Vagina (tissue), 2 donors: Measurements from ENCODE around the gene STRIT1. TPM values are rescaled to one million over a fixed set of nuclear protein-coding genes. Genes with fewer than 3 reads are reported as not detected.

Source experiments
- DNase-seq, 2 donors: peaks; one replicate each; pipeline ENCODE4 v3.0.0-alpha.2; 2017; ENCODE audit errors: extremely low spot score in 2 of 2
- H3K27ac ChIP-seq: fragments of 200-600 bp; sonication (generic); one replicate; pipeline ENCODE4 v1.5.1; 2019
- H3K27me3 ChIP-seq: fragments of 200-600 bp; sonication (generic); one replicate; pipeline ENCODE4 v1.5.1; 2019
- H3K36me3 ChIP-seq, 2 donors: fragments of 200-600 bp; sonication (generic); one replicate each; pipeline ENCODE4 v1.5.1; 2017 to 2019
- H3K4me1 ChIP-seq: fragments of 200-600 bp; sonication (generic); one replicate; pipeline ENCODE4 v1.5.1; 2019
- H3K4me3 ChIP-seq, 2 donors: fragments of 200-600 bp; sonication (generic); 1 replicate in 1 of 2; 2 replicates in 1 of 2; pipeline ENCODE4 v1.5.1; 2016 to 2019
- H3K9me3 ChIP-seq: fragments of 200-600 bp; sonication (generic); one replicate; pipeline ENCODE4 v1.5.1; 2019
- CTCF ChIP-seq, 3 experiments: fragments of 450-650 bp in 2 of 3; fragments of 200-600 bp in 1 of 3; sonication (generic) in 1 of 3; IDR thresholded peaks; one replicate each; pipeline ENCODE4 v1.5.1; 2017 to 2019; ENCODE audit warnings: antibody characterized with exemption in 3 of 3, mild to moderate bottlenecking in 2 of 3, moderate library complexity in 2 of 3
- POLR2A ChIP-seq, 2 donors: fragments of 450-650 bp; IDR thresholded peaks; one replicate each; pipeline ENCODE4 v1.6.1; 2017; ENCODE audit warnings: antibody characterized with exemption in 2 of 2, mild to moderate bottlenecking in 2 of 2, moderate library complexity in 2 of 2
- POLR2AphosphoS5 ChIP-seq, 2 donors: sonication (generic); formaldehyde crosslinking; IDR thresholded peaks; one replicate each; pipeline ENCODE4 v1.9.0; 2017; ENCODE audit warnings: antibody characterized with exemption in 2 of 2, mild to moderate bottlenecking in 2 of 2, low read depth in 1 of 2; ENCODE audit not compliant: insufficient read depth in 1 of 2
- intact Hi-C: fragments of 100-400 bp; cut with DNase I; formaldehyde crosslinking; loops from one replicate; pipeline ENCODE4 v1.15.1; 2023
- total RNA-seq: library from RNA; depleted of rRNA; stranded (reverse); fragments of >200 nt; gene quantifications from one replicate; pipeline ENCODE4 v1.2.3, GENCODE V29; 2016

STRIT1 gene
- not detected for total RNA-seq

GRCh38 chr3:155293516-155293915 lies at the start of gene STRIT1:
Gene STRIT1 (minus strand): TSS chr3:155293683.
- Histone ChIP-seq H3K4me3 (no peak within 1 kb of the TSS), H3K27ac (no peak within 1 kb of the TSS), H3K36me3 (no peaks in the 10 kb centered on the region), H3K27me3 (no peaks in the 10 kb centered on the region), H3K9me3 (no peaks in the 10 kb centered on the region), H3K4me1 (no peaks in the 10 kb centered on the region)
- intact Hi-C loops: no loop called here
- TF ChIP-seq CTCF (IDR thresholded peaks at IDR 0.05) (no peak), POLR2A (IDR thresholded peaks at IDR 0.05) (no peak), POLR2AphosphoS5 (IDR thresholded peaks at IDR 0.05; ENCODE audit: insufficient read depth in 1 of 2, low read depth in 1 of 2) (no peak)
- no peak for DNase-seq

- no peak for DNase-seq
- H3K4me3 ChIP-seq: no peak overlapping the region
- no peaks in the 10 kb centered on the region for H3K36me3 ChIP-seq
- H3K27ac ChIP-seq: no peak overlapping the region
- H3K9me3 ChIP-seq: no peaks in the 10 kb centered on the region
- H3K27me3 ChIP-seq: no peaks in the 10 kb centered on the region
- no peaks in the 10 kb centered on the region for H3K4me1 ChIP-seq
- intact Hi-C loops: no loop called here
- TF ChIP-seq POLR2AphosphoS5 (IDR thresholded peaks at IDR 0.05; ENCODE audit: insufficient read depth in 1 of 2, low read depth in 1 of 2) (no peak), POLR2A (IDR thresholded peaks at IDR 0.05) (no peak), CTCF (IDR thresholded peaks at IDR 0.05) (no peak)
Observed at GRCh38 chr3:155342344-155342743, 48.9 kb upstream of the STRIT1 start.

- Histone ChIP-seq H3K27ac (no peak overlapping the region), H3K4me3 (no peak overlapping the region), H3K9me3 (no peaks in the 10 kb centered on the region), H3K27me3 (no peaks in the 10 kb centered on the region), H3K4me1 (no peaks in the 10 kb centered on the region), H3K36me3 (no peaks in the 10 kb centered on the region)
- TF ChIP-seq POLR2A (IDR thresholded peaks at IDR 0.05) (no peak), POLR2AphosphoS5 (IDR thresholded peaks at IDR 0.05; ENCODE audit: insufficient read depth in 1 of 2, low read depth in 1 of 2) (no peak), CTCF (IDR thresholded peaks at IDR 0.05) (no peak)
- DNase-seq: no peak
- intact Hi-C loops: no loop called here
Observed at GRCh38 chr3:155339052-155339451, 45.6 kb upstream of the STRIT1 start.

GRCh38 chr3:155335724-155336354 lies 42.4 kb upstream of the STRIT1 start:
- H3K4me1 ChIP-seq: no peaks in the 10 kb centered on the region
- intact Hi-C loops: no loop called here
- H3K36me3 ChIP-seq: no peaks in the 10 kb centered on the region
- no peaks in the 10 kb centered on the region for H3K9me3 ChIP-seq
- H3K4me3 ChIP-seq: no peak overlapping the region
- no peak for DNase-seq
- TF ChIP-seq POLR2A (IDR thresholded peaks at IDR 0.05): no peak
- TF ChIP-seq POLR2AphosphoS5 (IDR thresholded peaks at IDR 0.05; ENCODE audit: insufficient read depth in 1 of 2, low read depth in 1 of 2): no peak
- no peak overlapping the region for H3K27ac ChIP-seq
- no peaks in the 10 kb centered on the region for H3K27me3 ChIP-seq

GRCh38 chr3:155334914-155335723 lies 41.6 kb upstream of the STRIT1 start:
- intact Hi-C loops: no loop called here
- no peak for TF ChIP-seq POLR2A (IDR thresholded peaks at IDR 0.05)
- no peak for TF ChIP-seq POLR2AphosphoS5 (IDR thresholded peaks at IDR 0.05; ENCODE audit: insufficient read depth in 1 of 2, low read depth in 1 of 2)
- no peak for TF ChIP-seq CTCF (IDR thresholded peaks at IDR 0.05)
- no peaks in the 10 kb centered on the region for H3K27me3 ChIP-seq
- H3K27ac ChIP-seq: no peak overlapping the region
- no peak overlapping the region for H3K4me3 ChIP-seq
- no peak for DNase-seq
- no peaks in the 10 kb centered on the region for H3K9me3 ChIP-seq
- no peaks in the 10 kb centered on the region for H3K4me1 ChIP-seq
- H3K36me3 ChIP-seq: no peaks in the 10 kb centered on the region
